OCI-LY3 (cell line): Measurements from ENCODE around the gene DENND1A.

ENCODE experiments used
- EZH2phosphoT487 ChIP-seq: fragments of 200-600 bp; shearing (Covaris generic); IDR thresholded peaks from 2 replicates; pipeline ENCODE4 v1.6.1; 2018; ENCODE audit warnings: antibody characterized with exemption, mixed run types, low read depth
- TF ChIP-seq, protein P1 (sequence below): fragments of 200-600, 300-600 bp; sonication (generic); IDR thresholded peaks from 2 replicates; pipeline ENCODE4 v1.5.1; 2014; ENCODE audit warnings: antibody characterized with exemption, low read length, low read depth

DNA sequence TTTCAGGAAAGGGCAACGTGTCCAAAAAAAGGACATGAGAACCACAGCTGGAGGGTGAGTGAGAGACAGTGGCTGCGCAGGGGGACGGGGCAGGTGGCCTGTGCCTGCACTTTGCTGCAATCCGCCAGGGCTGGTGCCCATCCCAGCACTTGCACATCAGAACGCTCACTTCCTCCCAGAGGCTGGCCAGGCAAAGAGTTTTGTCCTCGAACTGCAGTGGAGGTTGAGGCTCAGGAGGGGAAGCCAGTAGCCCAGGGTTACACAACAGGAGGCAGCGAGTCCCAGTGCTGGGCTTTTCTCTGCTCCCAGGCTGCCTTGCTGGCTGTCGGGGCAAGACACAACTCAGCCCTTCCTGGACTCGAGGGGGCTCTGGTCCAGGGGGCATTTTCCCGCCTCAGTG lies 540.9 kb downstream of the DENND1A start:
- TF ChIP-seq, protein P1, sequence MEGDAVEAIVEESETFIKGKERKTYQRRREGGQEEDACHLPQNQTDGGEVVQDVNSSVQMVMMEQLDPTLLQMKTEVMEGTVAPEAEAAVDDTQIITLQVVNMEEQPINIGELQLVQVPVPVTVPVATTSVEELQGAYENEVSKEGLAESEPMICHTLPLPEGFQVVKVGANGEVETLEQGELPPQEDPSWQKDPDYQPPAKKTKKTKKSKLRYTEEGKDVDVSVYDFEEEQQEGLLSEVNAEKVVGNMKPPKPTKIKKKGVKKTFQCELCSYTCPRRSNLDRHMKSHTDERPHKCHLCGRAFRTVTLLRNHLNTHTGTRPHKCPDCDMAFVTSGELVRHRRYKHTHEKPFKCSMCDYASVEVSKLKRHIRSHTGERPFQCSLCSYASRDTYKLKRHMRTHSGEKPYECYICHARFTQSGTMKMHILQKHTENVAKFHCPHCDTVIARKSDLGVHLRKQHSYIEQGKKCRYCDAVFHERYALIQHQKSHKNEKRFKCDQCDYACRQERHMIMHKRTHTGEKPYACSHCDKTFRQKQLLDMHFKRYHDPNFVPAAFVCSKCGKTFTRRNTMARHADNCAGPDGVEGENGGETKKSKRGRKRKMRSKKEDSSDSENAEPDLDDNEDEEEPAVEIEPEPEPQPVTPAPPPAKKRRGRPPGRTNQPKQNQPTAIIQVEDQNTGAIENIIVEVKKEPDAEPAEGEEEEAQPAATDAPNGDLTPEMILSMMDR, result no peak
- TF ChIP-seq EZH2phosphoT487, result no peak
